ENCODE data around the gene CSRNP2.

DNA sequence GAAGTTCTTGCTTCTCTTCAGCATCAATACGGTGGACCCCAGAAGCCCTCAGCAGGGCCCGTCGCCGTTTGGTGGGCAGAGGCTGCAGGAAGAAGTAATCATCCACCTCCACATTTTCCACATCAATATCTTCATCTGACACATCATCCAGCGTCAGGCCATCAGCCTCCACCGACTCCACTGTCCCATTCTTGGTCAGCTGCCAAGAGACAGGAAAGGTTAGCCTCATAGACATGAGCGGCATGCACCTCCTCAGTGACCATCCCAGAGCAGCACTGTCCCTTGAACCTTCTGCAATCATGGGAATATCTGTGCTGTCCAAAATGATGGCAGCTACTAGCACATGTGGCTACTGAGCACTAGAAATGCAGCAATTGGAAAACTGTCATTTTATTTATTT, 15.6 kb downstream of the CSRNP2 start:
- TF ChIP-seq, protein P1, sequence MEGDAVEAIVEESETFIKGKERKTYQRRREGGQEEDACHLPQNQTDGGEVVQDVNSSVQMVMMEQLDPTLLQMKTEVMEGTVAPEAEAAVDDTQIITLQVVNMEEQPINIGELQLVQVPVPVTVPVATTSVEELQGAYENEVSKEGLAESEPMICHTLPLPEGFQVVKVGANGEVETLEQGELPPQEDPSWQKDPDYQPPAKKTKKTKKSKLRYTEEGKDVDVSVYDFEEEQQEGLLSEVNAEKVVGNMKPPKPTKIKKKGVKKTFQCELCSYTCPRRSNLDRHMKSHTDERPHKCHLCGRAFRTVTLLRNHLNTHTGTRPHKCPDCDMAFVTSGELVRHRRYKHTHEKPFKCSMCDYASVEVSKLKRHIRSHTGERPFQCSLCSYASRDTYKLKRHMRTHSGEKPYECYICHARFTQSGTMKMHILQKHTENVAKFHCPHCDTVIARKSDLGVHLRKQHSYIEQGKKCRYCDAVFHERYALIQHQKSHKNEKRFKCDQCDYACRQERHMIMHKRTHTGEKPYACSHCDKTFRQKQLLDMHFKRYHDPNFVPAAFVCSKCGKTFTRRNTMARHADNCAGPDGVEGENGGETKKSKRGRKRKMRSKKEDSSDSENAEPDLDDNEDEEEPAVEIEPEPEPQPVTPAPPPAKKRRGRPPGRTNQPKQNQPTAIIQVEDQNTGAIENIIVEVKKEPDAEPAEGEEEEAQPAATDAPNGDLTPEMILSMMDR (IDR thresholded peaks at IDR 0.05; ENCODE audit: extremely low read depth in 1 of 2, insufficient read depth in 1 of 2, low read depth in 1 of 2, low read length in 2 of 2) = no peak
- TF ChIP-seq MYC (IDR thresholded peaks at IDR 0.05; ENCODE audit: low read depth, low read length) = no peak
- no peak for TF ChIP-seq FOS (IDR thresholded peaks at IDR 0.05; ENCODE audit: borderline replicate concordance, insufficient read depth, low read length)
- TF ChIP-seq, protein P2, sequence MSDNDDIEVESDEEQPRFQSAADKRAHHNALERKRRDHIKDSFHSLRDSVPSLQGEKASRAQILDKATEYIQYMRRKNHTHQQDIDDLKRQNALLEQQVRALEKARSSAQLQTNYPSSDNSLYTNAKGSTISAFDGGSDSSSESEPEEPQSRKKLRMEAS (IDR thresholded peaks at IDR 0.05; ENCODE audit: insufficient read depth, insufficient read length) = no peak
- no peak for TF ChIP-seq POLR2AphosphoS5 (IDR thresholded peaks at IDR 0.05; ENCODE audit: insufficient read depth, low read depth, low read length)
